GM12878 (cell line): ENCODE measurements around the gene ELK4. TPM values are rescaled to one million over a fixed set of nuclear protein-coding genes. Genes with fewer than 3 reads are reported as not detected.

Experiments
- ATAC-seq: fragments of 200-7000 bp; cut with Tn5 transposase; 3 replicates; pipeline ENCODE4 v1.9.1; 2020; ENCODE audit warnings: mild to moderate bottlenecking, moderate library complexity
- BruUV-seq: library from RNA; stranded (reverse); fragments of 400-500 nt; replicated peaks from 2 replicates; lab custom pipeline; 2021; lab: Mats Ljungman, UMichigan
- CTCF ChIA-PET: fragments of 300-600 bp; sonication (Branson Sonifier 250); formaldehyde crosslinking; extraction: SDS; loops from one replicate; lab custom pipeline; 2021; ENCODE audit warnings: inconsistent platforms; lab: Yijun Ruan, JAX
- POLR2A ChIA-PET: fragments of 350-600 bp; formaldehyde crosslinking; extraction: SDS; loops from one replicate; lab custom pipeline; 2021; ENCODE audit warnings: inconsistent platforms; lab: Charles Lee
- RAD21 ChIA-PET: fragments of 300-600 bp; sonication (Branson Sonifier 250); formaldehyde crosslinking; loops from one replicate; lab custom pipeline; 2023; ENCODE audit warnings: antibody characterized with exemption; ENCODE audit not compliant: unreplicated experiment; lab: Charles Lee
- SMC1A ChIA-PET: fragments of 300-600 bp; sonication (Branson Sonifier 250); formaldehyde crosslinking; loops from one replicate; lab custom pipeline; 2023; ENCODE audit not compliant: unreplicated experiment, uncharacterized antibody; lab: Charles Lee
- DNase-seq: peaks from one replicate; pipeline ENCODE4 v3.0.0-alpha.2; 2011; ENCODE audit warnings: low read depth, low spot score
- FAIRE-seq: peaks from 3 replicates; lab custom pipeline; 2011; peaks lifted over from hg19 to GRCh38; lab: Jason Lieb, UNC
- H2AFZ ChIP-seq: 2 replicates; pipeline ENCODE4 v1.6.0; 2011; ENCODE audit warnings: low read depth, low read length, control low read depth; ENCODE audit not compliant: control insufficient read depth
- H3K27ac ChIP-seq: 2 replicates; pipeline ENCODE4 v1.5.1; 2011; ENCODE audit warnings: control low read depth; ENCODE audit not compliant: control insufficient read depth, insufficient read depth
- H3K27me3 ChIP-seq, 2 experiments: replicated peaks in 1 of 2; 2 replicates each; pipeline versions ENCODE4 v1.6.0 to v1.6.1; 2011; ENCODE audit warnings: low read length in 1 of 2; ENCODE audit not compliant: control insufficient read depth in 2 of 2, insufficient read depth in 2 of 2
- H3K36me3 ChIP-seq, 2 experiments: 2 replicates each; pipeline ENCODE4 v1.5.1; 2011; ENCODE audit warnings: low read length in 1 of 2; ENCODE audit not compliant: control insufficient read depth in 2 of 2, insufficient read depth in 2 of 2
- H3K4me1 ChIP-seq: 2 replicates; pipeline ENCODE4 v1.6.1; 2011; ENCODE audit warnings: mild to moderate bottlenecking, low read length, moderate library complexity, mixed read lengths; ENCODE audit not compliant: control insufficient read depth, insufficient read depth
- H3K4me2 ChIP-seq: 2 replicates; pipeline ENCODE4 v1.6.0; 2011; ENCODE audit warnings: control low read depth; ENCODE audit not compliant: control insufficient read depth, insufficient read depth
- H3K4me3 ChIP-seq: fragments of 200-600 bp; sonication (generic); 2 replicates; pipeline ENCODE4 v1.5.1; 2016
- H3K79me2 ChIP-seq: 2 replicates; pipeline ENCODE4 v1.6.0; 2011; ENCODE audit warnings: low read length; ENCODE audit not compliant: control insufficient read depth, insufficient read depth
- H3K9ac ChIP-seq: 2 replicates; pipeline ENCODE4 v1.8.0; 2011; ENCODE audit warnings: low read length, control low read depth, mixed read lengths; ENCODE audit not compliant: control insufficient read depth, insufficient read depth
- H3K9me3 ChIP-seq: replicated peaks from 3 replicates; pipeline ENCODE4 v1.5.1; 2011; ENCODE audit warnings: mild to moderate bottlenecking, low read length; ENCODE audit not compliant: control insufficient read depth, insufficient read depth
- H4K20me1 ChIP-seq: 2 replicates; pipeline ENCODE4 v1.6.0; 2011; ENCODE audit not compliant: control insufficient read depth, insufficient read depth
- ATF3 ChIP-seq: IDR thresholded peaks from 2 replicates; pipeline ENCODE4 v1.6.1; 2011; ENCODE audit warnings: low read depth, mild to moderate bottlenecking, low read length, moderate library complexity, borderline replicate concordance; ENCODE audit errors: extremely low read depth
- BCL11A ChIP-seq: IDR thresholded peaks from 2 replicates; pipeline ENCODE4 v1.6.1; 2011; ENCODE audit warnings: low read depth, low read length
- CBX5 ChIP-seq: sonication (generic); IDR thresholded peaks from 2 replicates; pipeline ENCODE4 v1.6.1; 2016; ENCODE audit warnings: low read depth, moderate library complexity, mild to moderate bottlenecking, inconsistent platforms
- FOXK2 ChIP-seq: fragments of 450-650 bp; IDR thresholded peaks from 2 replicates; pipeline ENCODE4 v1.6.1; 2017; ENCODE audit warnings: mild to moderate bottlenecking, moderate library complexity
- NFIC ChIP-seq: IDR thresholded peaks from 2 replicates; pipeline ENCODE4 v1.6.1; 2012; ENCODE audit warnings: low read depth, mild to moderate bottlenecking, inconsistent platforms, low read length, moderate library complexity
- POU2F2 ChIP-seq: IDR thresholded peaks from 3 replicates; pipeline ENCODE4 v1.6.1; 2011; ENCODE audit warnings: low read depth, mild to moderate bottlenecking, low read length, borderline replicate concordance
- STAT1 ChIP-seq: fragments of 450-650 bp; conservative IDR thresholded peaks from 2 replicates; pipeline ENCODE4 v1.6.1; 2014; ENCODE audit warnings: antibody characterized with exemption, mild to moderate bottlenecking
- TBL1XR1 ChIP-seq: IDR thresholded peaks from 2 replicates; pipeline ENCODE4 v1.6.1; 2012; ENCODE audit warnings: low read depth, low read length, improper control_type of control experiment
- YBX1 ChIP-seq: fragments of 450-650 bp; IDR thresholded peaks from 2 replicates; pipeline ENCODE4 v1.6.1; 2016; ENCODE audit warnings: antibody characterized with exemption
- ZZZ3 ChIP-seq: IDR thresholded peaks from 2 replicates; pipeline ENCODE4 v1.6.1; 2011; ENCODE audit warnings: low read depth; ENCODE audit not compliant: control insufficient read depth, insufficient read length
- WGBS: methylation state at CpG from one replicate; pipeline ENCODE4 v1.1.6; 2016; ENCODE audit warnings: low lambda C conversion rate; ENCODE audit not compliant: insufficient replicate concordance, insufficient coverage; ENCODE audit errors: missing lambda C conversion rate; 5-methylcytosine and 5-hydroxymethylcytosine counted together
- in situ Hi-C: fragments of 300-500 bp; cut with MboI; formaldehyde crosslinking; loops from 9 replicates; pipeline ENCODE4 v1.14.3; 2018; ENCODE audit warnings: mixed read lengths
- intact Hi-C: fragments of 100-400 bp; cut with micrococcal nuclease; formaldehyde crosslinking; loops from one replicate; pipeline ENCODE4 v1.14.2; 2022; ENCODE audit not compliant: unreplicated experiment
- polyA plus RNA-seq, 11 experiments: library from polyadenylated mRNA; depleted of rRNA in 4 of 11; unstranded in 6 of 11; stranded (reverse) in 5 of 11; fragments of >200 nt; fragmentation: Nextera tagmentation in 4 of 11; fragmentation: Illumina TruSeq in 1 of 11; extraction: Ambion mirVana in 4 of 11; extraction: Trizol in 1 of 11; gene quantifications; 1 replicate in 1 of 11; 2 replicates in 10 of 11; pipeline versions ENCODE4 v1.2.1 to v1.2.3, GENCODE V29; 2011 to 2016; ENCODE audit warnings: inconsistent platforms in 2 of 11, missing spikeins in 2 of 11, low read depth in 1 of 11
- total RNA-seq, 4 experiments: library from RNA; depleted of rRNA in 3 of 4; stranded (reverse); fragments of >200 nt in 3 of 4; fragmentation: Illumina TruSeq in 1 of 4; extraction: Trizol in 1 of 4; gene quantifications; 2 replicates each; pipeline versions ENCODE4 v1.2.1 to v1.2.3, GENCODE V29; 2013 to 2021
- TF ChIP-seq, protein P1 (sequence below), 3 experiments: IDR thresholded peaks in 2 of 3; conservative IDR thresholded peaks in 1 of 3; 2 replicates each; pipeline ENCODE4 v1.5.1; 2011; ENCODE audit warnings: low read depth in 3 of 3, low read length in 3 of 3, mild to moderate bottlenecking in 3 of 3, control low read depth in 2 of 3, moderate library complexity in 2 of 3, inconsistent platforms in 1 of 3, mixed read lengths in 1 of 3; ENCODE audit not compliant: control insufficient read depth in 2 of 3, insufficient read depth in 1 of 3; ENCODE audit errors: extremely low read depth in 1 of 3
- TF ChIP-seq, protein P2 (sequence below): fragments of 450-650 bp; IDR thresholded peaks from 2 replicates; pipeline ENCODE4 v1.6.1; 2017; ENCODE audit warnings: mild to moderate bottlenecking, low read depth, inconsistent platforms; ENCODE audit not compliant: poor library complexity, severe bottlenecking

ELK4 gene
- total and polyA plus RNA-seq, 10 of the 15 experiments (the other 5 are each of a cell fraction or from before 2014, with no cell fraction given) = 5.2 to 71.5 (median 18.5) TPM

DNA sequence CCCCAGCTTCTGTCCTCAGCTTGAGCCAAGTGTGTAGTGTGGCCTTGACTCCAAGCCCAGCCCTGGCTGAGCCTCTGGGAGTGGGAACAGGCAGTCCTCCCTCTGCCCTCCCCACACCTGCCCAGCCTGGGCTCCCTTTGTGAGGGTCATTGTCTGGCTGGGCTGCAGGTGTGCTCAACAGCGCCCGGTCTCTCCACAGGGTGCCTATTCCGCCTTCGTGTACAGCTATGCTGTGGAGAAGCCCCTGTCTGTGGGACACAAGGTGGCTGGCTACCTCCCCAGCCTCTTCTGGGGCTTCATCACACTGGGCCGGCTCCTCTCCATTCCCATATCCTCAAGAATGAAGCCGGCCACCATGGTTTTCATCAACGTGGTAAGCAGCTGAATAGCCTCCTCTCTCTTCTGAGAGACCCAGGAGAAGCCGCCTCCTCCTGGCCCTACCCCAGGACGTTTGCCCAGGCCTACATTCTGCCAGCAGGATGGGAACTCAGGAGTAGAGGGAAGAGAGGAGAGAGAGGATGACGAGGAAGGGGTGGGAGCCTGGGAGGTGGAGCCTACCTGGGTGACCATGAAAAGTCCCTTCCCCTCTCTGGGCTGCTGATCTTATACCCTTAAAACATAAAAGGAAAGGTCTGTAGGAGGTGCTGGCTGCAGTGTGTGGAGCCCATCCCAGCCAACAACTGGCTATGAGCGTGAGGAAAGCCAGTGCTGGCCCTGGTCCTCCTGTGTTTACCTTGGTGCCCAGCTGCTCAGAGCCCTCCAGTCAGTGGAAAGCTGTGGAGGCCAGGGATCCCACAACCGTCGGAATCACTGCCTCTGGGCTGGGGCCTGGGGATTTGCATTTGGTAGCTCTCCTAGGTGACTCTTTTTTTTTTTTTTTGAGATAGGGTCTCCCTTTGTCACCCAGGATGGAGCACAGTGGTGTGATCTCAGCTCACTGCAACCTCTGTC is 45.7 kb downstream of the ELK4 start:
- Histone ChIP-seq H3K27me3 (no peaks in the 10 kb centered on the region; a peak in 1 of 4 replicates), H3K9me3 (no peaks in the 10 kb centered on the region), H4K20me1 (no peaks in the 10 kb centered on the region), H2AFZ (no peak overlapping the region), H3K79me2 (no peaks in the 10 kb centered on the region), H3K4me2 (no peak overlapping the region), H3K4me1 (peaks cover 10% of the 10 kb centered on the region), H3K36me3 (no peaks in the 10 kb centered on the region), H3K4me3 (no peak overlapping the region), H3K9ac (no peak overlapping the region), H3K27ac (no peak overlapping the region)
- ChIA-PET CTCF (interaction anchor here (0.6 to 2.4 kb wide), 8 partner anchors 57 to 250 kb away, joined by 3 to 8 read pairs (median 4); no protein-coding TSS in a partner anchor), POLR2A (interaction anchor here (0.5 kb wide), 1 partner anchor 456 kb away, joined by 4 read pairs; no protein-coding TSS in a partner anchor), SMC1A (interaction anchor here (11.9 kb wide), 1 partner anchor 72 kb away, joined by 415 read pairs; no protein-coding TSS in a partner anchor), RAD21 (interaction anchor here (1.7 to 11.8 kb wide), 2 partner anchors 44 to 72 kb away, joined by 9 to 381 read pairs; partner anchors contain the start of gene ELK4)
- ATAC-seq (no peak), DNase-seq (no peak), FAIRE-seq (no peak)
- TF ChIP-seq, protein P1, sequence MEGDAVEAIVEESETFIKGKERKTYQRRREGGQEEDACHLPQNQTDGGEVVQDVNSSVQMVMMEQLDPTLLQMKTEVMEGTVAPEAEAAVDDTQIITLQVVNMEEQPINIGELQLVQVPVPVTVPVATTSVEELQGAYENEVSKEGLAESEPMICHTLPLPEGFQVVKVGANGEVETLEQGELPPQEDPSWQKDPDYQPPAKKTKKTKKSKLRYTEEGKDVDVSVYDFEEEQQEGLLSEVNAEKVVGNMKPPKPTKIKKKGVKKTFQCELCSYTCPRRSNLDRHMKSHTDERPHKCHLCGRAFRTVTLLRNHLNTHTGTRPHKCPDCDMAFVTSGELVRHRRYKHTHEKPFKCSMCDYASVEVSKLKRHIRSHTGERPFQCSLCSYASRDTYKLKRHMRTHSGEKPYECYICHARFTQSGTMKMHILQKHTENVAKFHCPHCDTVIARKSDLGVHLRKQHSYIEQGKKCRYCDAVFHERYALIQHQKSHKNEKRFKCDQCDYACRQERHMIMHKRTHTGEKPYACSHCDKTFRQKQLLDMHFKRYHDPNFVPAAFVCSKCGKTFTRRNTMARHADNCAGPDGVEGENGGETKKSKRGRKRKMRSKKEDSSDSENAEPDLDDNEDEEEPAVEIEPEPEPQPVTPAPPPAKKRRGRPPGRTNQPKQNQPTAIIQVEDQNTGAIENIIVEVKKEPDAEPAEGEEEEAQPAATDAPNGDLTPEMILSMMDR (IDR thresholded peaks at IDR 0.05 in 2 of 3, conservative IDR thresholded peaks at IDR 0.05 in 1 of 3; ENCODE audit: control insufficient read depth in 2 of 3, extremely low read depth in 1 of 3, insufficient read depth in 1 of 3, low read depth in 3 of 3, low read length in 3 of 3) = no peak
- TF ChIP-seq CBX5 (no peak), ZZZ3 (no peak), FOXK2 (no peak), NFIC (no peak), POU2F2 (no peak), BCL11A (no peak), TBL1XR1 (no peak), ATF3 (no peak), YBX1 (no peak), STAT1 (no peak)
- TF ChIP-seq, protein P2, sequence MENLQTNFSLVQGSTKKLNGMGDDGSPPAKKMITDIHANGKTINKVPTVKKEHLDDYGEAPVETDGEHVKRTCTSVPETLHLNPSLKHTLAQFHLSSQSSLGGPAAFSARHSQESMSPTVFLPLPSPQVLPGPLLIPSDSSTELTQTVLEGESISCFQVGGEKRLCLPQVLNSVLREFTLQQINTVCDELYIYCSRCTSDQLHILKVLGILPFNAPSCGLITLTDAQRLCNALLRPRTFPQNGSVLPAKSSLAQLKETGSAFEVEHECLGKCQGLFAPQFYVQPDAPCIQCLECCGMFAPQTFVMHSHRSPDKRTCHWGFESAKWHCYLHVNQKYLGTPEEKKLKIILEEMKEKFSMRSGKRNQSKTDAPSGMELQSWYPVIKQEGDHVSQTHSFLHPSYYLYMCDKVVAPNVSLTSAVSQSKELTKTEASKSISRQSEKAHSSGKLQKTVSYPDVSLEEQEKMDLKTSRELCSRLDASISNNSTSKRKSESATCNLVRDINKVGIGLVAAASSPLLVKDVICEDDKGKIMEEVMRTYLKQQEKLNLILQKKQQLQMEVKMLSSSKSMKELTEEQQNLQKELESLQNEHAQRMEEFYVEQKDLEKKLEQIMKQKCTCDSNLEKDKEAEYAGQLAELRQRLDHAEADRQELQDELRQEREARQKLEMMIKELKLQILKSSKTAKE = no peak
- intact Hi-C loops = no loop called here
- no TSS peak for BruUV-seq
- WGBS = 46% methylated on average over 10 of the region's 13 CpGs
- in situ Hi-C loops = loop anchor here (5.0 kb wide), 1 partner anchor 126 kb away; no protein-coding TSS in a partner anchor
